ENCODE results near the gene ZNF644.

DNA sequence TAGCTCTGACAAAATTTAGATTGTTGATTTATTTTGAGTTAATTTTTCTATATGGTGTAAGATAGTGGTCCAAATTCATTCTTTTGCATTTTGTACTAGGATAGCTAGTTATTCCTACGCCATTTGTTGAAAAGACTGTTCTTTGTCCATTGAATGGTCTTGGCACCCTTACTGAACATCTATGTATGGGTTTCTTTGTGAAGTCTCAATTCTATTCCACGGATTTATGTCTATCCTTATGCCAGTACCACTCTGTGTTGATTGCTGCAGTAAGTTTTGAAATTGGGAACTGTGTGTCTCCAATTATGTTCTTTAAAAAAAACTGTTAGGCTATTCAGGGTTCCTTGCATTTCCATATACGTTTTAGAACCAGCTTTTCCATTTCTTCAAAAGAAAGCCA, 145.7 kb downstream of the ZNF644 start:
- TF ChIP-seq, protein P1, sequence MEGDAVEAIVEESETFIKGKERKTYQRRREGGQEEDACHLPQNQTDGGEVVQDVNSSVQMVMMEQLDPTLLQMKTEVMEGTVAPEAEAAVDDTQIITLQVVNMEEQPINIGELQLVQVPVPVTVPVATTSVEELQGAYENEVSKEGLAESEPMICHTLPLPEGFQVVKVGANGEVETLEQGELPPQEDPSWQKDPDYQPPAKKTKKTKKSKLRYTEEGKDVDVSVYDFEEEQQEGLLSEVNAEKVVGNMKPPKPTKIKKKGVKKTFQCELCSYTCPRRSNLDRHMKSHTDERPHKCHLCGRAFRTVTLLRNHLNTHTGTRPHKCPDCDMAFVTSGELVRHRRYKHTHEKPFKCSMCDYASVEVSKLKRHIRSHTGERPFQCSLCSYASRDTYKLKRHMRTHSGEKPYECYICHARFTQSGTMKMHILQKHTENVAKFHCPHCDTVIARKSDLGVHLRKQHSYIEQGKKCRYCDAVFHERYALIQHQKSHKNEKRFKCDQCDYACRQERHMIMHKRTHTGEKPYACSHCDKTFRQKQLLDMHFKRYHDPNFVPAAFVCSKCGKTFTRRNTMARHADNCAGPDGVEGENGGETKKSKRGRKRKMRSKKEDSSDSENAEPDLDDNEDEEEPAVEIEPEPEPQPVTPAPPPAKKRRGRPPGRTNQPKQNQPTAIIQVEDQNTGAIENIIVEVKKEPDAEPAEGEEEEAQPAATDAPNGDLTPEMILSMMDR (IDR thresholded peaks at IDR 0.05; ENCODE audit: low read depth, low read length, missing input control): no peak
- no peak for TF ChIP-seq SP1 (IDR thresholded peaks at IDR 0.05)
- TF ChIP-seq, protein P2, sequence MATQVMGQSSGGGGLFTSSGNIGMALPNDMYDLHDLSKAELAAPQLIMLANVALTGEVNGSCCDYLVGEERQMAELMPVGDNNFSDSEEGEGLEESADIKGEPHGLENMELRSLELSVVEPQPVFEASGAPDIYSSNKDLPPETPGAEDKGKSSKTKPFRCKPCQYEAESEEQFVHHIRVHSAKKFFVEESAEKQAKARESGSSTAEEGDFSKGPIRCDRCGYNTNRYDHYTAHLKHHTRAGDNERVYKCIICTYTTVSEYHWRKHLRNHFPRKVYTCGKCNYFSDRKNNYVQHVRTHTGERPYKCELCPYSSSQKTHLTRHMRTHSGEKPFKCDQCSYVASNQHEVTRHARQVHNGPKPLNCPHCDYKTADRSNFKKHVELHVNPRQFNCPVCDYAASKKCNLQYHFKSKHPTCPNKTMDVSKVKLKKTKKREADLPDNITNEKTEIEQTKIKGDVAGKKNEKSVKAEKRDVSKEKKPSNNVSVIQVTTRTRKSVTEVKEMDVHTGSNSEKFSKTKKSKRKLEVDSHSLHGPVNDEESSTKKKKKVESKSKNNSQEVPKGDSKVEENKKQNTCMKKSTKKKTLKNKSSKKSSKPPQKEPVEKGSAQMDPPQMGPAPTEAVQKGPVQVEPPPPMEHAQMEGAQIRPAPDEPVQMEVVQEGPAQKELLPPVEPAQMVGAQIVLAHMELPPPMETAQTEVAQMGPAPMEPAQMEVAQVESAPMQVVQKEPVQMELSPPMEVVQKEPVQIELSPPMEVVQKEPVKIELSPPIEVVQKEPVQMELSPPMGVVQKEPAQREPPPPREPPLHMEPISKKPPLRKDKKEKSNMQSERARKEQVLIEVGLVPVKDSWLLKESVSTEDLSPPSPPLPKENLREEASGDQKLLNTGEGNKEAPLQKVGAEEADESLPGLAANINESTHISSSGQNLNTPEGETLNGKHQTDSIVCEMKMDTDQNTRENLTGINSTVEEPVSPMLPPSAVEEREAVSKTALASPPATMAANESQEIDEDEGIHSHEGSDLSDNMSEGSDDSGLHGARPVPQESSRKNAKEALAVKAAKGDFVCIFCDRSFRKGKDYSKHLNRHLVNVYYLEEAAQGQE (IDR thresholded peaks at IDR 0.05): no peak
- TF ChIP-seq YY1 (IDR thresholded peaks at IDR 0.05): no peak
- TF ChIP-seq HNF4G (IDR thresholded peaks at IDR 0.05): no peak
- no peak for TF ChIP-seq TAF1 (conservative IDR thresholded peaks at IDR 0.05)
- TF ChIP-seq ZBTB33 (IDR thresholded peaks at IDR 0.05): no peak
